ENCODE data around the gene IL9R. TPM values are rescaled to one million over a fixed set of nuclear protein-coding genes. Genes with fewer than 3 reads are reported as not detected.
"Not testable (repeated sequence)": the region's sequence is repeated elsewhere in the genome, so short reads cannot be mapped to it uniquely, and the experiment has no call there.

IL9R gene
- total RNA-seq, 2 experiments from 2014 or later: 65.3 to 67.2 TPM

GRCh38 chrX:156029296-156029695 lies 31.8 kb downstream of the IL9R start:
- POLR2A ChIA-PET; H3K36me3 Mint-ChIP-seq (ENCODE audit: low read depth); H3K4me3 Mint-ChIP-seq; H3K4me1 Mint-ChIP-seq; CTCF ChIA-PET; H3K27me3 Mint-ChIP-seq; H3K27ac Mint-ChIP-seq; DNase-seq; H3K9me3 Mint-ChIP-seq: not testable (repeated sequence)

GRCh38 chrX:156029707-156030442 lies 32.4 kb downstream of the IL9R start:
- DNase-seq; H3K27me3 Mint-ChIP-seq; H3K4me3 Mint-ChIP-seq; H3K4me1 Mint-ChIP-seq; POLR2A ChIA-PET; H3K9me3 Mint-ChIP-seq; H3K36me3 Mint-ChIP-seq (ENCODE audit: low read depth); H3K27ac Mint-ChIP-seq; CTCF ChIA-PET: not testable (repeated sequence)

GRCh38 chrX:156030474-156030873 lies 33.0 kb downstream of the IL9R start:
- POLR2A ChIA-PET; H3K36me3 Mint-ChIP-seq (ENCODE audit: low read depth); H3K27me3 Mint-ChIP-seq; H3K27ac Mint-ChIP-seq; H3K4me3 Mint-ChIP-seq; CTCF ChIA-PET; H3K4me1 Mint-ChIP-seq; DNase-seq; H3K9me3 Mint-ChIP-seq: not testable (repeated sequence)

Other genes starting within 250 kb of the IL9R start
- 10 to 100 TPM; 39.5 to 41.7 TPM for gene VAMP7, start 116.4 kb upstream of the IL9R start, total RNA-seq

Data from activated CD4-positive, alpha-beta memory T cell treated with anti-CD3 and anti-CD28 coated beads, Interleukin-2, amount 10 ng/mL, durations not matched to agents 7 days and 5 days (primary cell).